ENCODE measurements around the gene GNG2.

Gene GNG2

DNA sequence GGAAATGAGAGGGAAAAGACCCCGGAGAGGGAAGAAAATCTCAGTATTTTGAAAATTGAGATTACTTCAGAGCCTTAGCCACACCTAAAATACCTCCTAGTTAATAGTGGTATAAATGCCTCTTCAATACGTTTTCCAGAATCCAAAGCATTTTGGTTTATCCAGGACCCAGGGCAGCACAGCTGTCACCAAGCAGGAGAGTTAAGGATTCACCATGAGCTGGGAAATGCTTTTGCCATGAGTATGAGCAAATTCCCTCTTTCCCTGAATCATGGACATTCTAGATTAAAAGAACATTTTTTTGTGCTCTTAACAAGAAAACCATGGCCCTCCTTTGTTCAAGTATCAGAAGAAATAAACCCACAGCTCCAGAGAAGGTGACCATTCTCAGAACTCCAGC, 107.1 kb downstream of the GNG2 start:
- H3K36me3 ChIP-seq (ENCODE audit: control insufficient read depth, insufficient read depth, low read length): no peaks in the 10 kb centered on the region; the same call in 1 of the 2 replicates
- no peak overlapping the region for H3K4me3 ChIP-seq (replicated peaks; ENCODE audit: low read depth, low read length)
- TF ChIP-seq, protein P1, sequence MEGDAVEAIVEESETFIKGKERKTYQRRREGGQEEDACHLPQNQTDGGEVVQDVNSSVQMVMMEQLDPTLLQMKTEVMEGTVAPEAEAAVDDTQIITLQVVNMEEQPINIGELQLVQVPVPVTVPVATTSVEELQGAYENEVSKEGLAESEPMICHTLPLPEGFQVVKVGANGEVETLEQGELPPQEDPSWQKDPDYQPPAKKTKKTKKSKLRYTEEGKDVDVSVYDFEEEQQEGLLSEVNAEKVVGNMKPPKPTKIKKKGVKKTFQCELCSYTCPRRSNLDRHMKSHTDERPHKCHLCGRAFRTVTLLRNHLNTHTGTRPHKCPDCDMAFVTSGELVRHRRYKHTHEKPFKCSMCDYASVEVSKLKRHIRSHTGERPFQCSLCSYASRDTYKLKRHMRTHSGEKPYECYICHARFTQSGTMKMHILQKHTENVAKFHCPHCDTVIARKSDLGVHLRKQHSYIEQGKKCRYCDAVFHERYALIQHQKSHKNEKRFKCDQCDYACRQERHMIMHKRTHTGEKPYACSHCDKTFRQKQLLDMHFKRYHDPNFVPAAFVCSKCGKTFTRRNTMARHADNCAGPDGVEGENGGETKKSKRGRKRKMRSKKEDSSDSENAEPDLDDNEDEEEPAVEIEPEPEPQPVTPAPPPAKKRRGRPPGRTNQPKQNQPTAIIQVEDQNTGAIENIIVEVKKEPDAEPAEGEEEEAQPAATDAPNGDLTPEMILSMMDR (IDR thresholded peaks at IDR 0.05; ENCODE audit: insufficient read depth, low read length, poor library complexity, severe bottlenecking): no peak
- DNase-seq (ENCODE audit: extremely low read depth, insufficient read length): no peak
- H3K27me3 ChIP-seq (replicated peaks; ENCODE audit: control insufficient read depth, insufficient read depth, low read length): no peaks in the 10 kb centered on the region

- no peak for DNase-seq (ENCODE audit: extremely low read depth, insufficient read length)
- Histone ChIP-seq H3K27me3 (replicated peaks; ENCODE audit: control insufficient read depth, insufficient read depth, low read length) (no peaks in the 10 kb centered on the region), H3K4me3 (replicated peaks; ENCODE audit: low read depth, low read length) (no peak overlapping the region), H3K36me3 (ENCODE audit: control insufficient read depth, insufficient read depth, low read length) (no peaks in the 10 kb centered on the region; the same call in 1 of the 2 replicates)
- TF ChIP-seq, protein P1 (IDR thresholded peaks at IDR 0.05; ENCODE audit: insufficient read depth, low read length, poor library complexity, severe bottlenecking): no peak
Observed at GRCh38 chr14:51969852-51970540, 109.6 kb downstream of the GNG2 start.

DNA sequence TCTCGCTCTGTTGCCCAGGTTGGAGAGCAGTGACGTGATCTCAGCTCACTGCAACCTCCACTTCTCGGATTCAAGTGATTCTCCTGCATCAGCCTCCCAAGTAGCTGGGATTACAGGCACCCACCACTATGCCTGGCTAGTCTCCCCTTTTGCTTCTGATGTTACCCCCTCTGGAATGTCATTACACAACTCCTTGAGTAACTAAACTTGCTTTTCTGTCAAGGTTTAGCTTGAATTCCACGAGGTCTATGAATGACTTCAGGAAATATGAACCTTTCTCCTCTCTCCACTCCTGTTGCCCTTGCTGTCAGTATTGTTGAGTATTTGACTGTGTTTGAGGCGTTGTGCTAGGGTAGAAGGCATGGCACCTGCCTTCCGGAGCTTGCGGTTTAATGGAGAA, 112.2 kb downstream of the GNG2 start:
- H3K27me3 ChIP-seq (replicated peaks; ENCODE audit: control insufficient read depth, insufficient read depth, low read length): no peaks in the 10 kb centered on the region
- DNase-seq (ENCODE audit: extremely low read depth, insufficient read length): no peak
- no peak overlapping the region for H3K4me3 ChIP-seq (replicated peaks; ENCODE audit: low read depth, low read length)
- no peaks in the 10 kb centered on the region; the same call in 1 of the 2 replicates for H3K36me3 ChIP-seq (ENCODE audit: control insufficient read depth, insufficient read depth, low read length)
- TF ChIP-seq, protein P1 (IDR thresholded peaks at IDR 0.05; ENCODE audit: insufficient read depth, low read length, poor library complexity, severe bottlenecking): no peak

GRCh38 chr14:51977075-51977474, 116.7 kb downstream of the GNG2 start:
- DNase-seq (ENCODE audit: extremely low read depth, insufficient read length): no peak
- no peak overlapping the region for H3K4me3 ChIP-seq (replicated peaks; ENCODE audit: low read depth, low read length)
- TF ChIP-seq, protein P1 (IDR thresholded peaks at IDR 0.05; ENCODE audit: insufficient read depth, low read length, poor library complexity, severe bottlenecking): no peak
- H3K27me3 ChIP-seq (replicated peaks; ENCODE audit: control insufficient read depth, insufficient read depth, low read length): no peaks in the 10 kb centered on the region
- H3K36me3 ChIP-seq (ENCODE audit: control insufficient read depth, insufficient read depth, low read length): no peaks in the 10 kb centered on the region

DNA sequence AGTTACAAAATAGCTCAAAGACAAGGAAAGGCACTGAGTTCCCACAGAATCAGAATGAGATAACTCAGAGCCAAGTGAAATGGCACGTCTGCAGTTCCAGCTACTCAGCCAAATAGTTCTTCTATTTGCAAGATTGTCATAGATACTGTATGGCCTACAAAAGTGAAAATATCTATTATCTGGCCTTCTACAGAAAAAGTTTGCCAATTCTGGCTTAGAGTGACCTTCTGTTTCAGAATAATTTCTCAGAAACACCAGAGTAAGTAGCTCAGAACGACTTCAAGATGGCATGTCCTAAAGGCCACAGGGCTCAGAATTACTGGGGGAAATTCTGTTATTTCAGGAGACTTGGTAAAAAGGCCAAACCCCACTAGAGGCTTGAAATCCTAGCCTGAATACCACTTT, 118.3 kb downstream of the GNG2 start:
- Histone ChIP-seq H3K36me3 (ENCODE audit: control insufficient read depth, insufficient read depth, low read length) (no peaks in the 10 kb centered on the region), H3K4me3 (replicated peaks; ENCODE audit: low read depth, low read length) (no peak overlapping the region), H3K27me3 (replicated peaks; ENCODE audit: control insufficient read depth, insufficient read depth, low read length) (no peaks in the 10 kb centered on the region)
- DNase-seq (ENCODE audit: extremely low read depth, insufficient read length): no peak
- TF ChIP-seq, protein P1 (IDR thresholded peaks at IDR 0.05; ENCODE audit: insufficient read depth, low read length, poor library complexity, severe bottlenecking): no peak
